DND-41 (cell line): ENCODE data around the gene DNHD1.

ENCODE experiments used
- EZH2 ChIP-seq: IDR thresholded peaks from 3 replicates; pipeline ENCODE4 v1.6.1; 2012; ENCODE audit warnings: borderline replicate concordance, low read depth, mild to moderate bottlenecking, moderate library complexity, low read length, inconsistent platforms; ENCODE audit not compliant: severe bottlenecking
- TF ChIP-seq, protein P1 (sequence below): IDR thresholded peaks from 2 replicates; pipeline ENCODE4 v1.5.1; 2012; ENCODE audit warnings: borderline replicate concordance, low read length, moderate library complexity, mild to moderate bottlenecking; ENCODE audit not compliant: poor library complexity, severe bottlenecking; ENCODE audit errors: extremely low read depth

DNA sequence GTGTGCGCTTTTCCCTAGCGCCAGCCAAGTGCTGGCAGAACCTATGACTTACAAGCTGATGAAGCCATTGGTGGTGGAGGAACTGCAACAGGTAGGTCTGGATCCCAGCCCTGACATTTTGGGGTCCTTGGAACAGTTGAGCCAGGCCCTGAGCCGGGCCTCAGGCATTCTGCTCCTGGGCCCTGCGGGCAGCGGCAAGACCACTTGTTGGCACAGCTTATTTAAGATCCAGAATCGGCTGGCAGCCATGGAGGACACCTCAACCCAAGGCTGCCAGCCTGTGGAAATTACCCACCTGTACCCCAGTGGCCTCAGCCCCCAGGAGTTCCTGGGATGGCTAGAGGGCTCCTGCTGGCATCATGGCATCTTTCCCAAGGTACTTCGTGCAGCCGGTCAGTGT lies 49.7 kb downstream of the DNHD1 start:
- TF ChIP-seq, protein P1, sequence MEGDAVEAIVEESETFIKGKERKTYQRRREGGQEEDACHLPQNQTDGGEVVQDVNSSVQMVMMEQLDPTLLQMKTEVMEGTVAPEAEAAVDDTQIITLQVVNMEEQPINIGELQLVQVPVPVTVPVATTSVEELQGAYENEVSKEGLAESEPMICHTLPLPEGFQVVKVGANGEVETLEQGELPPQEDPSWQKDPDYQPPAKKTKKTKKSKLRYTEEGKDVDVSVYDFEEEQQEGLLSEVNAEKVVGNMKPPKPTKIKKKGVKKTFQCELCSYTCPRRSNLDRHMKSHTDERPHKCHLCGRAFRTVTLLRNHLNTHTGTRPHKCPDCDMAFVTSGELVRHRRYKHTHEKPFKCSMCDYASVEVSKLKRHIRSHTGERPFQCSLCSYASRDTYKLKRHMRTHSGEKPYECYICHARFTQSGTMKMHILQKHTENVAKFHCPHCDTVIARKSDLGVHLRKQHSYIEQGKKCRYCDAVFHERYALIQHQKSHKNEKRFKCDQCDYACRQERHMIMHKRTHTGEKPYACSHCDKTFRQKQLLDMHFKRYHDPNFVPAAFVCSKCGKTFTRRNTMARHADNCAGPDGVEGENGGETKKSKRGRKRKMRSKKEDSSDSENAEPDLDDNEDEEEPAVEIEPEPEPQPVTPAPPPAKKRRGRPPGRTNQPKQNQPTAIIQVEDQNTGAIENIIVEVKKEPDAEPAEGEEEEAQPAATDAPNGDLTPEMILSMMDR: no peak
- no peak for TF ChIP-seq EZH2
